Measurements from ENCODE around the gene SPATA2L.

- TF ChIP-seq CTCF (conservative IDR thresholded peaks at IDR 0.05): no peak
- TF ChIP-seq EZH2 (IDR thresholded peaks at IDR 0.05; ENCODE audit: low read depth): no peak
These were observed 4.3 kb downstream of the SPATA2L start for GRCh38 chr16:89697161-89697615.
